Ishikawa (cell line): ENCODE data around the gene LTA.

Experiments used
- CEBPB ChIP-seq: IDR thresholded peaks from 2 replicates; pipeline ENCODE4 v1.6.1; 2012
- CREB1 ChIP-seq: IDR thresholded peaks from 2 replicates; pipeline ENCODE4 v1.6.1; 2012; ENCODE audit warnings: low read depth
- EGR1 ChIP-seq: IDR thresholded peaks from 2 replicates; pipeline ENCODE4 v1.6.1; 2012
- FOXM1 ChIP-seq: IDR thresholded peaks from 2 replicates; pipeline ENCODE4 v1.6.1; 2012; ENCODE audit warnings: low read depth, borderline replicate concordance
- NFIC ChIP-seq: IDR thresholded peaks from 2 replicates; pipeline ENCODE4 v1.6.1; 2012
- RAD21 ChIP-seq: IDR thresholded peaks from 2 replicates; pipeline ENCODE4 v1.6.1; 2012; ENCODE audit warnings: low read depth
- TAF1 ChIP-seq: IDR thresholded peaks from 2 replicates; pipeline ENCODE4 v1.6.1; 2012; ENCODE audit warnings: low read depth, mild to moderate bottlenecking
- TCF12 ChIP-seq: IDR thresholded peaks from 2 replicates; pipeline ENCODE4 v1.6.1; 2012; ENCODE audit warnings: low read depth
- YY1 ChIP-seq: IDR thresholded peaks from 2 replicates; pipeline ENCODE4 v1.6.1; 2012; ENCODE audit warnings: low read depth
- TF ChIP-seq, protein P1 (sequence below): IDR thresholded peaks from 2 replicates; pipeline ENCODE4 v1.6.1; 2012
- TF ChIP-seq, protein P2 (sequence below): IDR thresholded peaks from 2 replicates; pipeline ENCODE4 v1.6.1; 2012; ENCODE audit warnings: low read depth, mild to moderate bottlenecking
- TF ChIP-seq, protein P3 (sequence below): IDR thresholded peaks from 2 replicates; pipeline ENCODE4 v1.6.1; 2012

DNA sequence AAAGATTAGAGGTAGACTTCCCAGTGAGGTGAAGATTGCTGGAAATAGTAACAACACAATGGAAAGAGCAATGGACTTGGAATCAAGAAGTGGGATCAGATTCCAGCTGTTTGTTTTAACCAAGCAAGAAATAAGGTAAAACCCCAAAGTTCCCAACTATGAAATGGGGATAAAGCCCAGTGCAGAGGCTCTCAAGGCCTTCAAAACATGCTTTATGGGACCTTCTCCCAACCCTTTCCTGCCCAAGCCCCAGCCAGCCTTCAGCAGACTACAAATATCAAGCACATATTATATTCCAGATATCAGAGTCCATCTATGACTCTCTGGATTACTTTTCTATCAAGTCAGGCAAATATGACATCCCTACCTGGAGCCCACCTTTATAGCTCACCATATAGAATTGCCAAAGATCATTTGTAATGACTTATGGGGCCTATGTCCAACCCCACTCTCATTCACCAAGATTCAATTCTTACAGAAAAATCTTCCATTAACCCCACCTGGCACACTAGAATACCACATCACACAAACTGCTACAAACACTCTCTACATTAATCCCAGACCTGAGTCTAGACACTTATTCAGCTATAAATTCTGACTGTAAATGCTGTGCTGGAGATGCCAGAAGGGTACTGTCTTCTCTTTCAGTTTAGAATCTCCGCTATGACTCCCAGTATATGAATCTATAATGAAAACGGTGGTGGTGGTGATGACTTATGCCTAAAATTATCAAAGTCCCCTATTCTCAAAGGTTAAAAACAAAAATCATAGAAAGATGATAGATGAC is 36.4 kb upstream of the LTA start:
- TF ChIP-seq TAF1, result no peak
- no peak for TF ChIP-seq NFIC
- TF ChIP-seq FOXM1, result no peak
- TF ChIP-seq EGR1, result no peak
- TF ChIP-seq CEBPB, result no peak
- TF ChIP-seq RAD21, result no peak
- no peak for TF ChIP-seq YY1
- no peak for TF ChIP-seq CREB1
- TF ChIP-seq, protein P1, sequence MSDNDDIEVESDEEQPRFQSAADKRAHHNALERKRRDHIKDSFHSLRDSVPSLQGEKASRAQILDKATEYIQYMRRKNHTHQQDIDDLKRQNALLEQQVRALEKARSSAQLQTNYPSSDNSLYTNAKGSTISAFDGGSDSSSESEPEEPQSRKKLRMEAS, result no peak
- TF ChIP-seq, protein P2, sequence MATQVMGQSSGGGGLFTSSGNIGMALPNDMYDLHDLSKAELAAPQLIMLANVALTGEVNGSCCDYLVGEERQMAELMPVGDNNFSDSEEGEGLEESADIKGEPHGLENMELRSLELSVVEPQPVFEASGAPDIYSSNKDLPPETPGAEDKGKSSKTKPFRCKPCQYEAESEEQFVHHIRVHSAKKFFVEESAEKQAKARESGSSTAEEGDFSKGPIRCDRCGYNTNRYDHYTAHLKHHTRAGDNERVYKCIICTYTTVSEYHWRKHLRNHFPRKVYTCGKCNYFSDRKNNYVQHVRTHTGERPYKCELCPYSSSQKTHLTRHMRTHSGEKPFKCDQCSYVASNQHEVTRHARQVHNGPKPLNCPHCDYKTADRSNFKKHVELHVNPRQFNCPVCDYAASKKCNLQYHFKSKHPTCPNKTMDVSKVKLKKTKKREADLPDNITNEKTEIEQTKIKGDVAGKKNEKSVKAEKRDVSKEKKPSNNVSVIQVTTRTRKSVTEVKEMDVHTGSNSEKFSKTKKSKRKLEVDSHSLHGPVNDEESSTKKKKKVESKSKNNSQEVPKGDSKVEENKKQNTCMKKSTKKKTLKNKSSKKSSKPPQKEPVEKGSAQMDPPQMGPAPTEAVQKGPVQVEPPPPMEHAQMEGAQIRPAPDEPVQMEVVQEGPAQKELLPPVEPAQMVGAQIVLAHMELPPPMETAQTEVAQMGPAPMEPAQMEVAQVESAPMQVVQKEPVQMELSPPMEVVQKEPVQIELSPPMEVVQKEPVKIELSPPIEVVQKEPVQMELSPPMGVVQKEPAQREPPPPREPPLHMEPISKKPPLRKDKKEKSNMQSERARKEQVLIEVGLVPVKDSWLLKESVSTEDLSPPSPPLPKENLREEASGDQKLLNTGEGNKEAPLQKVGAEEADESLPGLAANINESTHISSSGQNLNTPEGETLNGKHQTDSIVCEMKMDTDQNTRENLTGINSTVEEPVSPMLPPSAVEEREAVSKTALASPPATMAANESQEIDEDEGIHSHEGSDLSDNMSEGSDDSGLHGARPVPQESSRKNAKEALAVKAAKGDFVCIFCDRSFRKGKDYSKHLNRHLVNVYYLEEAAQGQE, result no peak
- TF ChIP-seq, protein P3, sequence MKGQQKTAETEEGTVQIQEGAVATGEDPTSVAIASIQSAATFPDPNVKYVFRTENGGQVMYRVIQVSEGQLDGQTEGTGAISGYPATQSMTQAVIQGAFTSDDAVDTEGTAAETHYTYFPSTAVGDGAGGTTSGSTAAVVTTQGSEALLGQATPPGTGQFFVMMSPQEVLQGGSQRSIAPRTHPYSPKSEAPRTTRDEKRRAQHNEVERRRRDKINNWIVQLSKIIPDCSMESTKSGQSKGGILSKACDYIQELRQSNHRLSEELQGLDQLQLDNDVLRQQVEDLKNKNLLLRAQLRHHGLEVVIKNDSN, result no peak
- TF ChIP-seq TCF12, result no peak
